Esophagus squamous epithelium (tissue), 5 donors: ENCODE measurements around the gene BAD. TPM values are rescaled to one million over a fixed set of nuclear protein-coding genes. Genes with fewer than 3 reads are reported as not detected.

Experiments used
- DNase-seq: peaks from one replicate; lab custom pipeline; 2025; lab: John Stamatoyannopoulos, UW
- H3K27ac ChIP-seq, 4 donors: fragments of 200-600 bp; sonication (generic); one replicate each; pipeline ENCODE4 v1.5.1; 2016 to 2019; ENCODE audit warnings: mild to moderate bottlenecking in 1 of 4
- H3K27me3 ChIP-seq, 4 donors: fragments of 200-600 bp; sonication (generic); 1 replicate in 3 of 4; 2 replicates in 1 of 4; pipeline versions ENCODE4 v1.5.1 to v1.6.0; 2017 to 2021; ENCODE audit warnings: antibody characterized with exemption in 1 of 4
- H3K36me3 ChIP-seq, 3 donors: fragments of 200-600 bp; sonication (generic); one replicate each; pipeline ENCODE4 v1.5.1; 2016 to 2019
- H3K4me1 ChIP-seq, 3 donors: fragments of 200-600 bp; sonication (generic); one replicate each; pipeline ENCODE4 v1.5.1; 2017 to 2019
- H3K4me3 ChIP-seq, 4 donors: fragments of 200-600 bp; sonication (generic); 1 replicate in 3 of 4; 2 replicates in 1 of 4; pipeline ENCODE4 v1.5.1; 2016 to 2019; ENCODE audit warnings: mild to moderate bottlenecking in 2 of 4, moderate library complexity in 1 of 4
- H3K9me3 ChIP-seq, 3 donors: fragments of 200-600 bp; sonication (generic); one replicate each; pipeline ENCODE4 v1.5.1; 2016 to 2019
- POLR2A ChIP-seq, 4 donors: fragments of 450-650 bp; IDR thresholded peaks; one replicate each; pipeline ENCODE4 v1.6.1; 2017; ENCODE audit warnings: antibody characterized with exemption in 4 of 4, mild to moderate bottlenecking in 4 of 4, moderate library complexity in 3 of 4
- WGBS, 2 donors: methylation state at CpG; one replicate each; pipeline ENCODE4 v1.1.5; 2018; 5-methylcytosine and 5-hydroxymethylcytosine counted together
- intact Hi-C: fragments of 100-400 bp; cut with DNase I; formaldehyde crosslinking; loops from one replicate; pipeline ENCODE4 v1.15.0; 2022
- total RNA-seq, 4 donors: library from RNA; depleted of rRNA; stranded (reverse); fragments of >200 nt; gene quantifications; one replicate each; pipeline ENCODE4 v1.1.0, GENCODE V29; 2016
- TF ChIP-seq, protein P1 (sequence below), 6 experiments: fragments of 450-650 bp in 4 of 6; fragments of 200-600 bp in 2 of 6; sonication (generic) in 2 of 6; IDR thresholded peaks; one replicate each; pipeline ENCODE4 v1.5.1; 2016 to 2019; ENCODE audit warnings: antibody characterized with exemption in 6 of 6, mild to moderate bottlenecking in 4 of 6, moderate library complexity in 4 of 6
- donor health status: DM: yes; HTN: yes; CAD: no.

The BAD gene
- total RNA-seq, 4 donors from 2014 or later = 49.4 to 86.5 (median 72.9) TPM

DNA sequence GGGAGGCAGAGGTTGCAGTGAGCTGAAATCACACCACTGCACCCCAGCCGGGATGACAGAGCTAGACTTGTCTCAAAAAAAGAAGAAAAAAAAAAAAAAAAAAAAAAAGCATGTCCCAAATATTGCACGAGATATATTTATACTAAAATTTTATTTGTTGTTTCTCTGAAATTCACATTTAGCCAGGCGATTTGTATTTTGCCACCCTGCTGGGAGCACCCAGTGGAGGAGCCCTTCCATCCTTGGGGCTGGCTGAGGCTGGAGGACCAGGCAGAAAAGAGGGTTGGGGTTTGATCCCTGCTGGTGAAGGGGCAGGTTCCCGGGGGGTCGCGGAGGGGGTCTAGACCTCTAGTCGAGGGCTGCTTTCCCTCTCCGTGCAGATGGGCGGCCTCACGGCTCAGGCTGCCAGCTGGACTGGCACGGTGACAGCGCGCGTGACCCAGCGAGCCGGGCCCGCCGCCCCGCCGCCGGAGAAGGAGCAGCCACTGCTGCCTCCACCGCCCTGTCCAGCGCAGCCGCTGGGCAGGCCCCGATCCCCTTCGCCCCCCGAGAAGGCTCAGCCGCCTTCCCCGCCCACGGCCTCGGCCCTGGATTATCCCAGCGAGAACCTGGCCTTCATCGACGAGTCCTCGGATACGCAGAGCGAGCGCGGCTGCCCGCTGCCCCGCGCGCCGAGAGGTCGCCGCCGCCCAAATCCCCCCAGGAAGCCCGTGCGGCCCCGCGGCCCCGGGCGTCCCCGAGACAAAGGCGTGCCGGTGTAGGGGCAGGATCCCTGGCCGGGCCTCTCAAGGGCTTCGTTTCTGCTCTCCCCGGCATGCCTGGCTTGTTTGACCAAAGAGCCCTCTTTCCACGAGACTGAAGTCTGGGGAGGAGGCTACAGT lies 14.7 kb upstream of the BAD start:
- TF ChIP-seq, protein P1, sequence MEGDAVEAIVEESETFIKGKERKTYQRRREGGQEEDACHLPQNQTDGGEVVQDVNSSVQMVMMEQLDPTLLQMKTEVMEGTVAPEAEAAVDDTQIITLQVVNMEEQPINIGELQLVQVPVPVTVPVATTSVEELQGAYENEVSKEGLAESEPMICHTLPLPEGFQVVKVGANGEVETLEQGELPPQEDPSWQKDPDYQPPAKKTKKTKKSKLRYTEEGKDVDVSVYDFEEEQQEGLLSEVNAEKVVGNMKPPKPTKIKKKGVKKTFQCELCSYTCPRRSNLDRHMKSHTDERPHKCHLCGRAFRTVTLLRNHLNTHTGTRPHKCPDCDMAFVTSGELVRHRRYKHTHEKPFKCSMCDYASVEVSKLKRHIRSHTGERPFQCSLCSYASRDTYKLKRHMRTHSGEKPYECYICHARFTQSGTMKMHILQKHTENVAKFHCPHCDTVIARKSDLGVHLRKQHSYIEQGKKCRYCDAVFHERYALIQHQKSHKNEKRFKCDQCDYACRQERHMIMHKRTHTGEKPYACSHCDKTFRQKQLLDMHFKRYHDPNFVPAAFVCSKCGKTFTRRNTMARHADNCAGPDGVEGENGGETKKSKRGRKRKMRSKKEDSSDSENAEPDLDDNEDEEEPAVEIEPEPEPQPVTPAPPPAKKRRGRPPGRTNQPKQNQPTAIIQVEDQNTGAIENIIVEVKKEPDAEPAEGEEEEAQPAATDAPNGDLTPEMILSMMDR (IDR thresholded peaks at IDR 0.05) = no peak
- no peak for TF ChIP-seq POLR2A (IDR thresholded peaks at IDR 0.05)
- intact Hi-C loops = no loop called here
- Histone ChIP-seq H3K4me1 (peaks cover 26 to 56% (median 26%) of the 10 kb centered on the region in 3 donors), H3K27ac (peak overlapping the region in 2 of 4 donors; percentile 42 to 64), H3K9me3 (no peaks in the 10 kb centered on the region), H3K36me3 (no peaks in the 10 kb centered on the region), H3K4me3 (peak overlapping the region; percentile 26 to 67 (median 46)), H3K27me3 (peaks cover 9 to 88% (median 18%) of the 10 kb centered on the region in 4 donors)
- 10 to 23% methylated on average over 5 to 12 of the region's 60 CpGs for whole genome bisulfite sequencing, 2 donors
- no peak for DNase-seq

DNA sequence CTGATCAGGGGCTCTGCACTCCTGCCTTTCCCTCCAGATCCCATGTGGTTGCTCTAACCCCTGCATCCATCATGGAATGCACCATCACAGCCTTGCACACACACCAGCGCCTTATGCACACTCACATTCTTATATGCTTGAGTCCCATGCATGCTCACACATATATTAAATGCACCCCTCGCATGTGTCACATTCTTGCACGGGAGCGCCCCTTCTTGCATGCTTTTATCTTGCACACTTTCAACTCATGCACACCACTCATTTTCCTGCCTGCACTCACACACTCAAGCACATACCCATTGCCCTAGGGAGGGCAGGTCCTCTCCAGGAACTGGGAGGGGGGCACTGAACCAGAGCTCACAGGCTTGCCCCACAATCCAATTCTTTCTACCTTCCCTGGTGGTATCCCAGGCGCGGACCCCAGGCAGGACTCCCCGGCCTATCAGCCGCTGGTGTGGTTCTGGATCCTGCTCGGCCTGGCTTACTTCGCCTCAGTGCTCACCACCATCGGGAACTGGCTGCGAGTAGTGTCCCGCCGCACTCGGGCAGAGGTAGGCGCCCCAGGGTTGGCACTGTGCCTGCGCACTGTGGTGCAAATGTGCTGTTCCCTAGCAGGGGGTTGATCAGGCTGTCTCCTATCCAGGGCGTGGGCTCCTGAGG lies 13.4 kb upstream of the BAD start:
- no peaks in the 10 kb centered on the region for H3K36me3 ChIP-seq
- no peak for DNase-seq
- H3K27ac ChIP-seq = no peak overlapping the region
- TF ChIP-seq, protein P1 (IDR thresholded peaks at IDR 0.05) = no peak
- TF ChIP-seq POLR2A (IDR thresholded peaks at IDR 0.05) = no peak
- 54 to 67% methylated on average over 5 to 8 of the region's 18 CpGs for WGBS, 2 donors
- intact Hi-C loops = no loop called here
- H3K4me3 ChIP-seq = no peak overlapping the region
- H3K27me3 ChIP-seq = peaks cover 9 to 100% (median 21%) of the 10 kb centered on the region in 4 donors
- H3K4me1 ChIP-seq = peaks cover 20 to 48% (median 21%) of the 10 kb centered on the region in 3 donors
- no peaks in the 10 kb centered on the region for H3K9me3 ChIP-seq

DNA sequence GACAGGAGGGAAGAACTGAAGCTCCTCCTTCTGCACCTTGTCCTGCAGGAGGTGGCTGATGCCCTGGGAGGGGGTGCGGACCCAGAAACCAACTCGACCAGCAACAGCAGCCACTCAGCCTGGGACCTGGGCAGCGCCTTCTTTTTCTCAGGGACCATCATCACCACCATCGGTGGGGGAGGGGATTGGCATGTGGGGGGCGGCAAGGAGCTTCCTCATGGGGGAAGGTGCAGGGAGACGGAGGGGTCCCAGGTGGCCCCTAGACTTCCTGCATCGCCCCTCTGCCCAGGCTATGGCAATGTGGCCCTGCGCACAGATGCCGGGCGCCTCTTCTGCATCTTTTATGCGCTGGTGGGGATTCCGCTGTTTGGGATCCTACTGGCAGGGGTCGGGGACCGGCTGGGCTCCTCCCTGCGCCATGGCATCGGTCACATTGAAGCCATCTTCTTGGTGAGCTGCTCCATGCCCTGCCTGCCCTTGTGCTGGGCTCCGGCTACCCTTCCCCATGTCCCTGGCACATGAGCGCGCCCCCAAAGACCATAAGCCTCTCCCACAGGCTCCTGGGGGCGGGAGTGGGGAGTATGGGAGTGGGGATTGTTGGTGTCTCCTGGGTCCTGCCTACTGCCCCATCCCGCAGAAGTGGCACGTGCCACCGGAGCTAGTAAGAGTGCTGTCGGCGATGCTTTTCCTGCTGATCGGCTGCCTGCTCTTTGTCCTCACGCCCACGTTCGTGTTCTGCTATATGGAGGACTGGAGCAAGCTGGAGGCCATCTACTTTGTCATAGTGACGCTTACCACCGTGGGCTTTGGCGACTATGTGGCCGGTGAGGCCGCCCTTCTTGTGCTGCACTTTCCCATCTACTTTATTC lies 12.6 kb upstream of the BAD start:
- H3K27ac ChIP-seq = no peak overlapping the region
- DNase-seq = no peak
- 30 to 38% methylated on average over 5 to 17 of the region's 34 CpGs for WGBS, 2 donors
- no peaks in the 10 kb centered on the region for H3K9me3 ChIP-seq
- no peaks in the 10 kb centered on the region for H3K36me3 ChIP-seq
- H3K4me3 ChIP-seq = no peak overlapping the region
- H3K4me1 ChIP-seq = peaks cover 25 to 55% (median 28%) of the 10 kb centered on the region in 3 donors
- intact Hi-C loops = no loop called here
- TF ChIP-seq, protein P1 (IDR thresholded peaks at IDR 0.05) = no peak
- peaks cover 11 to 100% (median 26%) of the 10 kb centered on the region in 4 donors for H3K27me3 ChIP-seq

DNA sequence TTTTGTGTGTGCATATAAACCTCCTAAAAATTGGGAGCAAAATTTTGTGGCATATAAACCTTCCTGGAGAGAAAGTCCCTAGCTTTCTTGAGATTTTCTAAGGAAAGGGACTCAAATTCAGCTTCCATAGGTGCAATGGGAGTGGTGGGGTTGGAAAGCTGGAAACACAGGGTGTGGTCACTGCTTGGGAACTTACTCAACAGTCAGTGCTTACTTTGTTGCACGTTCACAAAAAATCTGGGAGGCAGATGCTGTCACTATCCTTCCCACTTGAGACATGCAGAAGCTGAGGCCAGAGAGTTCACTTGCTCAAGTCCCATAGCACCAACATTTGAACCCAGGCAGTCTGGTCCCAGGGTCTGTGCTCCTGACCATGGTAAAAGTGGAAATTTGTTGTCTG lies 11.8 kb upstream of the BAD start:
- 20% methylated on average over 1 of the region's 1 CpG for WGBS, 2 donors
- Histone ChIP-seq H3K27ac (no peak overlapping the region), H3K9me3 (no peaks in the 10 kb centered on the region), H3K27me3 (peaks cover 17 to 100% (median 27%) of the 10 kb centered on the region in 4 donors), H3K36me3 (no peaks in the 10 kb centered on the region), H3K4me3 (no peak overlapping the region), H3K4me1 (peaks cover 26 to 58% (median 37%) of the 10 kb centered on the region in 3 donors)
- TF ChIP-seq POLR2A (IDR thresholded peaks at IDR 0.05) = no peak
- TF ChIP-seq, protein P1 (IDR thresholded peaks at IDR 0.05) = no peak
- intact Hi-C loops = no loop called here
- no peak for DNase-seq
